ENCODE results near the gene COX5A. TPM values are rescaled to one million over a fixed set of nuclear protein-coding genes. Genes with fewer than 3 reads are reported as not detected.

Gene COX5A
- total RNA-seq, result 1,582 TPM
- long read RNA-seq, transcript COX5A-204 (4 exons, 579 nt), result minor isoform, 7 of 1,054 reads
- long read RNA-seq, transcript COX5A-201 (5 exons, 1,268 nt), result major isoform, 1,010 of 1,054 reads
- long read RNA-seq, partial matches to known transcripts, result 13 of 1,054 reads
- long read RNA-seq, other reads (novel, unspliced or antisense), result 23 of 1,054 reads

DNA sequence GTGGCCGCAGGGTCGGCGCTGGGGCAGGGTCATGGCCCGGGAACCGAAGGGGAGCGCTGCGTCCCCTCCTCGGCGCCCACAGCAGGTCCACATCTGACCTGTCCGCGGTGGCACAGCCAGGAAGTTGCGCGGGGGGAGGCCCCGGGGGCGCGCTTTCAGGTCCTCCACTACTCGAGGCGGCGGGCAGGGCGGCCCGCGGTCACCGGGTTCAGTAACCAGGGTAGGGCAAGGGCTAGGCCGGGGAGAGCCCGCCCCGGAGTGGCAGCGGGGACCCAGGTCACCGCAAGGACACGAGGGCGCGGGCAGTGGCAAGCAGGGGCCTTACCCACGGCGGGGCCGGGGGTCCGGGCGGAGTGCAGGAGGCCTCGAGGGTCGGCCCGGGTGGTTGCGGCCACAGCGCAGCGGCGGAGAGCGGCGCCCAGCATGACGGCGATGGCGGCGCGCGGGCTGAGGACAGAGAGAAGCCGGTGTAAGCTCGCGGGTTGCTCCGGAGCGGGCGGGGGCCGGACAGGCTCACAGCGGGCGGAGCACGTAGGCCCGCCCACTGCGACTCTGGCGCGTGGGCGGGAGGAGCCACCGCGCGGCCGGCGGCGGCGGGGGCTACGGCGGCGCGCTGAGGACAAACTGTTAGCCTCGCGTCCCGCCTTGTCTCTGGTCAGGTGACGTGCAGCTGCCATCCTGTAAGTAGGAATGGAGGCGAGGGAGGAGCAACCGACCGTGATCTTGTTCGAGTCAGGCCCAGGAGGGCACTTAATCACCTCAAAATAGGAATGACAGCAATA lies at the start of gene COX5A:
TSS of gene COX5A (minus strand) at position 484 of the 782 bp plus-strand sequence. CDS start at position 425, 59 bp downstream.
- DNase-seq (peak; percentile 96), ATAC-seq (ENCODE audit: poor library complexity) (peak; percentile 98)
- intact Hi-C loops (cut with DNase I), result no loop called here

GRCh38 chr15:74983725-74984231 lies 45.9 kb upstream of the COX5A start:
- no peak for DNase-seq
- ATAC-seq (ENCODE audit: poor library complexity), result no peak
- intact Hi-C loops (cut with DNase I), result no loop called here

DNA sequence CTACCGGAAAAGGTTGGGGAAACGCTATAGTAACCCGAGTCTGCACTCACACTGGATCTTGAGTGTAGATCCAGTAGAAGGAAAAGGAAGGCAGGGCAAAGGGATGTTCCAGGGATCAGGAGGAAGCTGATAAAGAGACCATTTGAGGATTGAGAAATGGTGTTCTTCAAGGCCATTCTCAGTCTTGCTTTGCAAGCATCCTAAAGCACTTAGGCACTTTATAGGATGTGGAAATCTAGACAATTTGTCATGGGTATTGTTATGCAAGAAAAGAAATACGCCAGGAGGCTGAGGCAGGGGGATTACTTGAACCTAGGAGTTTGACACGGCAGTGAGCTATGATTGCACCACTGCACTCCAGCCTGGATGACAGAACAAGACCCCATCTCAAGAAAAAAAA lies 44.3 kb upstream of the COX5A start:
- intact Hi-C loops (cut with DNase I), result no loop called here
- ATAC-seq (ENCODE audit: poor library complexity) (no peak), DNase-seq (no peak)

- intact Hi-C loops (cut with DNase I), result no loop called here
- DNase-seq, result no peak
- ATAC-seq (ENCODE audit: poor library complexity), result no peak
Measured at GRCh38 chr15:74978503-74978902, 40.6 kb upstream of the COX5A start.

GRCh38 chr15:74978077-74978476 lies 40.2 kb upstream of the COX5A start:
- intact Hi-C loops (cut with DNase I), result no loop called here
- no peak for ATAC-seq (ENCODE audit: poor library complexity)
- DNase-seq, result no peak

GRCh38 chr15:74977599-74977998 lies 39.7 kb upstream of the COX5A start:
- ATAC-seq (ENCODE audit: poor library complexity) (no peak), DNase-seq (no peak)
- intact Hi-C loops (cut with DNase I), result no loop called here

GRCh38 chr15:74976159-74976558 lies 38.3 kb upstream of the COX5A start:
- intact Hi-C loops (cut with DNase I), result no loop called here
- DNase-seq, result no peak
- no peak for ATAC-seq (ENCODE audit: poor library complexity)

DNA sequence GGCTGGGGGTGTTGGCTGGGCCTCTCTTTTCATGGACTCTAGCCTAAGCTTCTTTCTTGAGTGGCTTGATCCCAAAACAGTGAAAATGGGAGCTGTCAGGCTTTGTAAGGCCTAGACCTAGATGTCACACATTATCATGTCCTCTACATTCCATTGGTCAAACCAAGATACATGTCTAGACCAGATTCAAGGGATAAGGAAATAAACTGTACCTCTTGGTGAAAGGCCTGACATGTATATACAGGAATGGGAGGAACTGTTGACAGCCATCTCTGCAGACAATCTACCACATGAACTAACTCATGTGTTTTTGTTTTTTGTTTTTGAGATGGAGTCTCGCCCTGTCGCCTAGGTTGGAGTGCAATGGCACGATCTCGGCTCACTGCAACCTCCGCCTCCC lies 29.8 kb upstream of the COX5A start:
- DNase-seq (no peak), ATAC-seq (ENCODE audit: poor library complexity) (no peak)
- intact Hi-C loops (cut with DNase I), result no loop called here

GRCh38 chr15:74964794-74965193 lies 26.9 kb upstream of the COX5A start:
- DNase-seq (no peak), ATAC-seq (ENCODE audit: poor library complexity) (peak; percentile 15)
- intact Hi-C loops (cut with DNase I), result no loop called here

DNA sequence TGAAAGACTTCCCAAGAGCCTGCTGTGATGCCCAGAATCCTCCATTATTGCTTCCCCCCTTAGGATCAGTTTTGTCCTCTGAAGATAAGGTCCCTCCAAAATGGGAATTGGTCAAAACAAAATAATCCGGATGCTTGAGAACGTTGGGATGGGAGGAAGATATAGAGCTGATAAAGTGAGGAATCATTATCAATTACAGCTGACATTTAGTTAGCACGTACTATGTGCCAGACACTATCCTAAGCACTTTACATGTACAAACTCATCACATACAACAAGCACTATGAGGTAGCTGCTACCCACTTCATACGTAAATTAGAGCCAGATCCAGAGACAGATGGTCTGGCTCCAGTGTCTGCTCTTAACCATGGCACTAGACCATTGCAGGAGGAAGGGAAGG lies 25.3 kb upstream of the COX5A start:
- DNase-seq, result no peak
- ATAC-seq (ENCODE audit: poor library complexity), result no peak
- intact Hi-C loops (cut with DNase I), result no loop called here

- ATAC-seq (ENCODE audit: poor library complexity), result no peak
- no peak for DNase-seq
- intact Hi-C loops (cut with DNase I), result no loop called here
Measured at GRCh38 chr15:74962671-74963070, 24.8 kb upstream of the COX5A start.

GRCh38 chr15:74962219-74962618 lies 24.3 kb upstream of the COX5A start:
- no peak for DNase-seq

DNA sequence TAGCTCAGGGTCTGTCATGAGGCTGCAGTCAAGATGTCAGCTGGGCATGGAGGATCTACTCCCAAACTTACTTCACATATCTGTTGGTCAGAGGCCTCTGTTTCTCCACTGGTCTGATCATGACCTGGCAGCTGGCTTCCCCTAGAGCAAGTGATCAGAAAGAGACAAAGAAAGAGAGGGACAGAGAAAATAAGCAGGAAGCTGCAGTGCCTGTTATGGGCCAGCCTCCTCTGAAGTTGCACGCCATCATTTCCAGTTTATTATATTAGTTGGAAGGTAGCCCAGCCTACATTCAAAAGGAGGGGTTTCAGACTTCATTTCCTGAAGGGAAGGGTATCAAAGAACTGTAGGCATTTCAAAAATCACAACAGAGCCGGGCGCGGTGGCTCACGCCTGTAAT lies 23.7 kb upstream of the COX5A start:
- ATAC-seq (ENCODE audit: poor library complexity) (no peak), DNase-seq (no peak)
- intact Hi-C loops (cut with DNase I), result no loop called here

More at GRCh38 chr15:74962219-74962618, 24.3 kb upstream of the COX5A start:
- no peak for ATAC-seq (ENCODE audit: poor library complexity)
- intact Hi-C loops (cut with DNase I), result no loop called here

GRCh38 chr15:74960995-74961588 lies 23.2 kb upstream of the COX5A start:
- ATAC-seq (ENCODE audit: poor library complexity) (no peak), DNase-seq (no peak)
- intact Hi-C loops (cut with DNase I), result no loop called here

- ATAC-seq (ENCODE audit: poor library complexity) (no peak), DNase-seq (no peak)
- intact Hi-C loops (cut with DNase I), result no loop called here
Measured at GRCh38 chr15:74960286-74960685, 22.4 kb upstream of the COX5A start.

GRCh38 chr15:74959586-74959939 lies 21.7 kb upstream of the COX5A start:
- intact Hi-C loops (cut with DNase I), result loop anchor here (10.0 kb wide), 2 partner anchors 245 to 325 kb away; partner anchors contain the start of gene C15orf39
- no peak for ATAC-seq (ENCODE audit: poor library complexity)
- DNase-seq, result no peak

GRCh38 chr15:74958908-74959585 lies 21.2 kb upstream of the COX5A start:
- ATAC-seq (ENCODE audit: poor library complexity), result no peak
- intact Hi-C loops (cut with DNase I), result loop anchor here (10.0 kb wide), 2 partner anchors 246 to 324 kb away; partner anchors contain the start of gene C15orf39
- DNase-seq, result no peak

DNA sequence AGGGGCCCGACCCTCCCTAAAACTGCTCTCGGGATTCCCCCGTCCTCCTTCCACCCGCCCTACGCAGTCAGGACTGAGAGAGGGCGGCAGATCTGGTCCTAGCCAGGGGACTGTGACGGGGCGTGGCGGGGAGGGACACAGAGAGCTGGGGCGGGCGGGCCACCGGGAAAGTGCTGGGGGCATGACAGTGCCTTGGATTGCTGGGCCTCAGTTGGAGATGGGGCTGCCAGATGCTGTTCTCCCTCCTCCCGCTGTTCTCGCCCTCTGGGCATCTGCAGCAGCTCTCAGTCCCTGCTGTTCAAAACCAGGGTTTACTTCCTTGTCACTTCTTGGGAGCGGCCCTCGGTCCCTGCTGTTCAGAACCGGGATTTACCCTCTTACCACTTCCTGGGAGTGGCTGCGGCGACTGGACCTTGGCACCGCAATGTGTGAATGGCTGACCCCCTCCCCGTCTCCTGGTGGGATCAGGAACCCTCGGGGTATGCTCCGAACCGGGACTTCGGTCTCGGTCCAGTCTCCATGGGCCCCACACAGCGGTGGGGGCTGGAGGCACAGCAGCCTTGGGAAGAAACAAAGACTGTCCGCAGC lies 20.5 kb upstream of the COX5A start:
- DNase-seq (peak; percentile 82), ATAC-seq (ENCODE audit: poor library complexity) (peak; percentile 36)
- intact Hi-C loops (cut with DNase I), result loop anchor here (10.0 kb wide), 2 partner anchors 246 to 324 kb away; partner anchors contain the start of gene C15orf39
